Measurements from ENCODE around the gene UAP1. TPM values are rescaled to one million over a fixed set of nuclear protein-coding genes. Genes with fewer than 3 reads are reported as not detected.

Gene UAP1
- 108 TPM for total RNA-seq

DNA sequence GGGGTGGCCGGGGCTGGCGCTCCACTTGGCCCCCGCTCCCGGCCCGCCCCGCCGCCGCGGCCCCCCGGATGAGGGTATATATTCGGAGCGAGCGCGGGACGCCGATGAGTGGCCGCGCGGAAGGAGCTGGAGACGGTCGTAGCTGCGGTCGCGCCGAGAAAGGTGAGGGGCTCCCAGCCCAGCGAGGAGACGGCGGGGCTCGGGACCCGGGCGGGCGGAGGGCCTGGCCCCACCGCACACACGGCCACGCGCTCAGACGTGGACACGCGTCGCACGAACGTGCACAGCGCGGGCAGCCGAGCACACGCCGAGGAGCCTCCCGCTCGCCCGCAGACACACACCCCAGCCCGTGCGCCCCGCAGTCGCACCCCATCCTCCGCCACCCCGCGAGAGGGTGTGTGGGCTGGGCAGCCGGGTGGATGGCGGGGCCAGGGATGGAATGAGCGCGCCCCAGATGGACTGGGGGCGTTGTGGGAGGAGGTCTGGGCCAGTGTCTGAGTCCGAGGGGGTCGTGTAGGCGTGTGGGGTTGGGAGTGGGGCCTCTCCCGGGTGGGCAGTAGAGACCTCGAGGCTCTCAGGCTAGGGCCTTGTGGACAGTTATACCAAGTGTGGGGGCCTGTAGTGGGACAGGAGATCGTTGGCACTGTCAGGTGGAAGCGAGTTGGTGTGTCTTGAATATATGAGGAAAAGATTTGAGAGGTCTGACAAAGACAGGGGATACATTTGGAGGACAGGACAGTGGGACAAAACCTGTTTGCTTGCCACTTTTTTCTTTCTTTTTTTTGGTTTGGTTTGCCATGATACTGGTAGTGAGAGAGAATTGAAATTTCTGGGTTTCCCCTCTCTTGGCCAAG, at the start of gene UAP1:
Gene UAP1, plus strand, starts transcription at position 107 of the 854 bp plus-strand sequence. CDS start 4,347 bp downstream, outside the sequence.
- no peak for ATAC-seq
- DNase-seq (ENCODE audit: low spot score), result no peak

- ATAC-seq, result no peak
- DNase-seq (ENCODE audit: low spot score), result no peak
Observed at GRCh38 chr1:162527314-162527713, 34.2 kb upstream of the UAP1 start.

GRCh38 chr1:162530307-162530987, 31.1 kb upstream of the UAP1 start:
- no peak for ATAC-seq
- no peak for DNase-seq (ENCODE audit: low spot score)

GRCh38 chr1:162530988-162531319, 30.6 kb upstream of the UAP1 start:
- DNase-seq (ENCODE audit: low spot score) (no peak), ATAC-seq (no peak)

GRCh38 chr1:162535501-162535900, 26.0 kb upstream of the UAP1 start:
- ATAC-seq (no peak), DNase-seq (ENCODE audit: low spot score) (no peak)

- ATAC-seq, result no peak
- DNase-seq (ENCODE audit: low spot score), result no peak
Observed at GRCh38 chr1:162536511-162536910, 25.0 kb upstream of the UAP1 start.

- ATAC-seq (no peak), DNase-seq (ENCODE audit: low spot score) (no peak)
Observed at GRCh38 chr1:162537216-162537615, 24.3 kb upstream of the UAP1 start.

DNA sequence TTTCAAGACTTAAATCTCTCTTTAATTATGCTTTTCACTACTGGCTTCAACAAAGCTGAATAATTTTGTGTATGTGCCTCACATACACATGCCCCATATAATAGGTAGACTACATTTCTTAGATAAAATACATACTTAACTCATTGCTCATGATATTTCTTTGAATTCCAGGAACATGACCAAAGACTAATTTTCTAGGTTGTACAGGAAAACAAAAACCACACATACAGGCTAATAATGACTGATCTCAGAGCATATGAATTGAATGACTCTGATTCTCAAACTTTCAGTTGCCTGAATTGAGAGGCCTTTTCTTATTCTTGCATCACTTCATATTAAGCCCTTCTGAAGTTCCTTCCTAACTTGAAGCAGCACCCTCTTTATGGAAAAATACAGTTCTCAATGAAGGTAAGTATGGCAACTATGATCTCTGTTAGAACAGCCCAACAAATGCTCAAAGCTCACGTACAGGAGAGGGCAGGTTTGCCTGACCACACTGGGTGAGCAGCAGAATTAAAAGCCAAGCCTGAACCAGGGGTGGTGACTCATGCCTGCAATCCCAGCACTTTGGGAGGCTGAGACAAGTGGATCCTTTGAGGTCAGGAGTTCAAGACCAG, 22.6 kb upstream of the UAP1 start:
- DNase-seq (ENCODE audit: low spot score), result no peak
- ATAC-seq, result no peak

- no peak for ATAC-seq
- DNase-seq (ENCODE audit: low spot score), result no peak
Observed at GRCh38 chr1:162541619-162542141, 19.8 kb upstream of the UAP1 start.

GRCh38 chr1:162543228-162543627, 18.3 kb upstream of the UAP1 start:
- no peak for ATAC-seq
- no peak for DNase-seq (ENCODE audit: low spot score)

- no peak for ATAC-seq
- no peak for DNase-seq (ENCODE audit: low spot score)
Observed at GRCh38 chr1:162548170-162548569, 13.4 kb upstream of the UAP1 start.

- no peak for DNase-seq (ENCODE audit: low spot score)
- no peak for ATAC-seq
Observed at GRCh38 chr1:162549001-162549400, 12.5 kb upstream of the UAP1 start.

- no peak for DNase-seq (ENCODE audit: low spot score)
- ATAC-seq, result no peak
Observed at GRCh38 chr1:162550925-162551324, 10.6 kb upstream of the UAP1 start.

- ATAC-seq (peak; percentile 86), DNase-seq (ENCODE audit: low spot score) (no peak)
Observed at GRCh38 chr1:162551969-162552683, 9.4 kb upstream of the UAP1 start.

GRCh38 chr1:162552684-162553252, 8.8 kb upstream of the UAP1 start:
- peak; percentile 69 for ATAC-seq
- DNase-seq (ENCODE audit: low spot score), result no peak

- no peak for ATAC-seq
- DNase-seq (ENCODE audit: low spot score), result no peak
Observed at GRCh38 chr1:162554258-162554657, 7.3 kb upstream of the UAP1 start.

GRCh38 chr1:162557536-162557935, 4.0 kb upstream of the UAP1 start:
- DNase-seq (ENCODE audit: low spot score) (no peak), ATAC-seq (no peak)

GRCh38 chr1:162560303-162561036, 1.1 kb upstream of the UAP1 start:
- ATAC-seq (peak; percentile 46), DNase-seq (ENCODE audit: low spot score) (no peak)

GRCh38 chr1:162561037-162561615, 396 bp upstream of the UAP1 start:
- ATAC-seq, result peak; percentile 81
- peak; percentile 100 for DNase-seq (ENCODE audit: low spot score)

GRCh38 chr1:162562470-162562828, 927 bp downstream of the UAP1 start:
- DNase-seq (ENCODE audit: low spot score) (no peak), ATAC-seq (no peak)

All from left lobe of liver (tissue), 2 donors.